Measurements from ENCODE around the gene GLRX.

DNA sequence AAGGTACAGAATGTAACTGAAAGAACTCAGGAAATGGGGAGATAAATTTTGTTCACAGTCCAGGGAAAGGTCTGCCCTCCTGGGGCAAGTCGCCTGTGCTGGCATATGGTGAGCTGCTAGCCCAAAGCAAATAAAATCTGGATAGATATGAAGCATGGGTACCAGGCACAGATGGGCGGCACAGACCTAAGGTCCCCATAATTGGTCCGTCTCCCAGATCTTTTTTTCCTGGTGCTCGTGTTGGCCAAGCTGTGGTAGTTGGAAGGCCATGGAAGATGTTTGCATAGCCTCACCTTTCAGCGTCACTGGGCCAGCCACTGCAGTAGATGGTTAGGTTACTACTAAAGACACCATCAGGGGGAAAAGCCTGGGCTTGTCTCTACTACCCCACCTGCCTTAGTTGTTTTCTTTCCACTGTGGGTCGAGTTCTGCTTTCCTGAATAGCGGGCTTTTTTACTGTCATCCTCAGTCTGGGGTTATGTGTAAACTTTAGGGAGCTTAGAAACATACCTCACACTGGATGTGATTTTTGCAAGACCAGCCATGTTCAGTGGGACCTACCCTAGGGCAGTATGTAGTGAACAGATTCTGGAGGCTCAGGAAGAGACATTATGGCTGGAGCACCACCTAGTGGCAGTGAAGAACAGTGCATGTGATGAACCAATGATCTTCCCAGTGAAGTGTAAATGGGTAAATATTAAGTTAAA, 24.2 kb upstream of the GLRX start:
- TF ChIP-seq, protein P1, sequence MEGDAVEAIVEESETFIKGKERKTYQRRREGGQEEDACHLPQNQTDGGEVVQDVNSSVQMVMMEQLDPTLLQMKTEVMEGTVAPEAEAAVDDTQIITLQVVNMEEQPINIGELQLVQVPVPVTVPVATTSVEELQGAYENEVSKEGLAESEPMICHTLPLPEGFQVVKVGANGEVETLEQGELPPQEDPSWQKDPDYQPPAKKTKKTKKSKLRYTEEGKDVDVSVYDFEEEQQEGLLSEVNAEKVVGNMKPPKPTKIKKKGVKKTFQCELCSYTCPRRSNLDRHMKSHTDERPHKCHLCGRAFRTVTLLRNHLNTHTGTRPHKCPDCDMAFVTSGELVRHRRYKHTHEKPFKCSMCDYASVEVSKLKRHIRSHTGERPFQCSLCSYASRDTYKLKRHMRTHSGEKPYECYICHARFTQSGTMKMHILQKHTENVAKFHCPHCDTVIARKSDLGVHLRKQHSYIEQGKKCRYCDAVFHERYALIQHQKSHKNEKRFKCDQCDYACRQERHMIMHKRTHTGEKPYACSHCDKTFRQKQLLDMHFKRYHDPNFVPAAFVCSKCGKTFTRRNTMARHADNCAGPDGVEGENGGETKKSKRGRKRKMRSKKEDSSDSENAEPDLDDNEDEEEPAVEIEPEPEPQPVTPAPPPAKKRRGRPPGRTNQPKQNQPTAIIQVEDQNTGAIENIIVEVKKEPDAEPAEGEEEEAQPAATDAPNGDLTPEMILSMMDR (IDR thresholded peaks at IDR 0.05): peak; percentile 93 to 96 (median 93)
- no peak for TF ChIP-seq POLR2AphosphoS5 (IDR thresholded peaks at IDR 0.05)

Measured in esophagus muscularis mucosa (tissue), 3 donors.